Heart left ventricle (tissue), 13 donors: ENCODE measurements around the gene F12.

ENCODE experiments used
- CTCF ChIP-seq, 12 donors: fragments of 200-600 bp; sonication (generic) in 4 of 12; IDR thresholded peaks; one replicate each; pipeline versions ENCODE4 v1.5.0 to v1.8.0; 2018 to 2022; ENCODE audit warnings: antibody characterized with exemption in 12 of 12, mild to moderate bottlenecking in 5 of 12
- POLR2A ChIP-seq, 2 donors: fragments of 450-650 bp; IDR thresholded peaks; one replicate each; pipeline ENCODE4 v1.6.1; 2017; ENCODE audit warnings: antibody characterized with exemption in 2 of 2, mild to moderate bottlenecking in 2 of 2, moderate library complexity in 2 of 2
- donor health status: ischemic (EF 13 %, LVEDD 7.1; RV severe dilation, severe dysfunction).
- donor health status: DM: no; HTN: yes; CAD: no.
- donor health status: DM: no; HTN: no; CAD: no.
- donor health status: ischemic (EF 25% LVEDD 6.9; RV normal size, moderate dysfunction).
- donor health status: ischemic (EF 25% LVEDD 5.7; RV mildly dilated, moderate dysfunction).
- donor health status: ischemic (EF 35%, LVEDD 5.7; RV mildly dilated, moderate dysfunction).
- donor health status: nonischemic (EF 11% LVEDD 7.7; RV severe dilation, severe dysfunction).
- donor health status: DM: yes; HTN: yes; CAD: no.
- donor health status: PGD.
- donor health status: ischemic (EF 29% LVEDD 5.4; RV normal size, mild dysfunction).
- donor health status: nonischemic (EF 23%, LVEDD 6.1; RV moderate dilation, normal function).

DNA sequence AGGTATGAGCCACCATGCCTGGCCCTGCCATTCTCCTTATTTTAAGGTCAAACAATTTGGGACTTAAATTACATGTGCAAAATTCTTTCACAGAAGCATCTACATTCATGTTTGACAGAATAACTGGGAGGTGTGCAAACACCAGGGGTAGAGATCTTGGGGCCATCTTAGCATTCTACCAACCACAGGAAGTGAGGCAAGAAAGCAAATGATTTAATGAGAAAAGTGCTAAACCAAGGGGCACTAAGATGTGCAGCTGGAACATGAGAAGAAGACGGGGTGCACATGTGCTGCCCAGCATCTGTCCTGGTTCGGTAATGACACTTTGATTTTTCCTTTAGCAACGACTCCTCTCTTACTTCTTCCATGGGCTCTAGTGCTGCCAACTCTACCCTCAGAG lies 1.2 kb upstream of the F12 start:
- TF ChIP-seq CTCF (IDR thresholded peaks at IDR 0.05), result no peak
- no peak for TF ChIP-seq POLR2A (IDR thresholded peaks at IDR 0.05)
